GM23338 (cell line): Measurements from ENCODE around the gene SCAANT1. TPM values are rescaled to one million over a fixed set of nuclear protein-coding genes. Genes with fewer than 3 reads are reported as not detected.

Experiments
- ATAC-seq: fragments of 200-7000 bp; cut with Tn5 transposase; 3 replicates; pipeline ENCODE4 v1.9.1; 2020
- DNase-seq: peaks from one replicate; pipeline ENCODE4 v3.0.0-alpha.2; 2015; ENCODE audit warnings: low spot score
- H2AFZ ChIP-seq: fragments of 200-600 bp; sonication (generic); 2 replicates; pipeline ENCODE4 v1.8.0; 2016; ENCODE audit warnings: antibody characterized with exemption, mild to moderate bottlenecking, moderate library complexity
- H3F3A ChIP-seq: fragments of 200-600 bp; sonication (generic); replicated peaks from 2 replicates; pipeline ENCODE4 v1.8.0; 2017; ENCODE audit warnings: antibody characterized with exemption, mixed run types, low read depth
- H3K27ac ChIP-seq: fragments of 200-600 bp; sonication (generic); 2 replicates; pipeline ENCODE4 v1.6.1; 2016; ENCODE audit warnings: low read depth
- H3K27me3 ChIP-seq: fragments of 200-600 bp; sonication (generic); 2 replicates; pipeline ENCODE4 v1.8.0; 2016; ENCODE audit warnings: mild to moderate bottlenecking, mixed run types, moderate library complexity; ENCODE audit not compliant: insufficient read depth
- H3K36me3 ChIP-seq: fragments of 200-600 bp; sonication (generic); 2 replicates; pipeline ENCODE4 v1.8.0; 2016; ENCODE audit warnings: mild to moderate bottlenecking; ENCODE audit not compliant: insufficient read depth
- H3K4me1 ChIP-seq: fragments of 200-600 bp; sonication (generic); 2 replicates; pipeline ENCODE4 v1.8.0; 2016; ENCODE audit warnings: mild to moderate bottlenecking, moderate library complexity; ENCODE audit not compliant: insufficient read depth
- H3K4me2 ChIP-seq: fragments of 200-600 bp; sonication (generic); 2 replicates; pipeline ENCODE4 v1.7.1; 2017; ENCODE audit warnings: mixed run types
- H3K4me3 ChIP-seq: fragments of 200-600 bp; sonication (generic); 2 replicates; pipeline ENCODE4 v1.6.1; 2016; ENCODE audit warnings: mixed run types
- H3K79me2 ChIP-seq: fragments of 200-600 bp; sonication (generic); replicated peaks from 2 replicates; pipeline ENCODE4 v1.8.0; 2017; ENCODE audit warnings: mild to moderate bottlenecking; ENCODE audit not compliant: insufficient read depth
- H3K9me2 ChIP-seq: fragments of 200-600 bp; sonication (generic); 2 replicates; pipeline ENCODE4 v1.8.0; 2017; ENCODE audit not compliant: insufficient read depth
- H4K20me1 ChIP-seq: fragments of 200-600 bp; sonication (generic); replicated peaks from 2 replicates; pipeline ENCODE4 v1.8.0; 2017; ENCODE audit warnings: mild to moderate bottlenecking; ENCODE audit not compliant: insufficient read depth
- H3K27ac Mint-ChIP-seq: 2 replicates; pipeline ENCODE4 v1.8.0; 2020; ENCODE audit warnings: inconsistent platforms, mild to moderate bottlenecking, moderate library complexity, mixed read lengths
- H3K27me3 Mint-ChIP-seq: 3 replicates; pipeline ENCODE4 v1.8.0; 2022; ENCODE audit warnings: low read depth, mild to moderate bottlenecking, moderate library complexity, mixed read lengths, inconsistent platforms; ENCODE audit not compliant: insufficient read depth, poor library complexity
- H3K36me3 Mint-ChIP-seq: 3 replicates; pipeline ENCODE4 v1.8.0; 2021; ENCODE audit warnings: low read depth, mild to moderate bottlenecking, inconsistent platforms, moderate library complexity, mixed read lengths
- H3K4me1 Mint-ChIP-seq: 3 replicates; pipeline ENCODE4 v1.8.0; 2020; ENCODE audit warnings: mild to moderate bottlenecking, inconsistent platforms, mixed read lengths
- H3K4me3 Mint-ChIP-seq: 3 replicates; pipeline ENCODE4 v1.8.0; 2021; ENCODE audit warnings: moderate library complexity, mild to moderate bottlenecking, inconsistent platforms, mixed read lengths
- H3K9me3 Mint-ChIP-seq: 3 replicates; pipeline ENCODE4 v1.8.0; 2020; ENCODE audit warnings: moderate library complexity, mild to moderate bottlenecking, inconsistent platforms, mixed read lengths
- CREB1 ChIP-seq: fragments of 250-450 bp; sonication (Bioruptor Pico); IDR thresholded peaks from 2 replicates; pipeline ENCODE4 v1.5.0; 2020; ENCODE audit warnings: low read depth, mild to moderate bottlenecking, moderate library complexity
- ETS1 ChIP-seq: IDR thresholded peaks from 2 replicates; pipeline ENCODE4 v1.6.1; 2016; ENCODE audit warnings: antibody characterized with exemption
- EZH2 ChIP-seq: fragments of 200-600 bp; sonication (generic); IDR thresholded peaks from one replicate; pipeline ENCODE4 v1.8.0; 2017; ENCODE audit warnings: antibody characterized with exemption, mild to moderate bottlenecking, low read depth; ENCODE audit not compliant: unreplicated experiment
- EZH2phosphoT487 ChIP-seq: fragments of 200-600 bp; sonication (generic); IDR thresholded peaks from one replicate; pipeline ENCODE4 v1.8.1; 2018; ENCODE audit warnings: antibody characterized with exemption; ENCODE audit not compliant: unreplicated experiment
- JUNB ChIP-seq: IDR thresholded peaks from one replicate; pipeline ENCODE4 v1.6.1; 2016; ENCODE audit warnings: antibody characterized with exemption; ENCODE audit not compliant: unreplicated experiment
- NANOG ChIP-seq: IDR thresholded peaks from 2 replicates; pipeline ENCODE4 v1.6.1; 2016; ENCODE audit warnings: antibody characterized with exemption, borderline replicate concordance
- POLR2AphosphoS5 ChIP-seq: IDR thresholded peaks from 2 replicates; pipeline ENCODE4 v1.6.1; 2016; ENCODE audit warnings: antibody characterized with exemption, low read depth
- REST ChIP-seq: IDR thresholded peaks from one replicate; pipeline ENCODE4 v1.6.1; 2018; ENCODE audit warnings: antibody characterized with exemption; ENCODE audit not compliant: unreplicated experiment
- STAT1 ChIP-seq: IDR thresholded peaks from one replicate; pipeline ENCODE4 v1.6.1; 2016; ENCODE audit warnings: antibody characterized with exemption; ENCODE audit not compliant: unreplicated experiment
- ZNF114 ChIP-seq: fragments of 250-450 bp; sonication (Bioruptor Pico); IDR thresholded peaks from 2 replicates; pipeline ENCODE4 v1.5.0; 2020; ENCODE audit warnings: mild to moderate bottlenecking, moderate library complexity
- ZNF331 ChIP-seq: fragments of 250-450 bp; sonication (Bioruptor Pico); IDR thresholded peaks from 2 replicates; pipeline ENCODE4 v1.5.0; 2020; ENCODE audit warnings: low read depth, mild to moderate bottlenecking, moderate library complexity
- ZNF462 ChIP-seq: fragments of 250-450 bp; sonication (Bioruptor Pico); IDR thresholded peaks from 2 replicates; pipeline ENCODE4 v1.5.0; 2020; ENCODE audit warnings: mild to moderate bottlenecking, moderate library complexity
- polyA plus RNA-seq: library from polyadenylated mRNA; unstranded; fragments of >200 nt; fragmentation: Nextera tagmentation; extraction: Ambion mirVana; gene quantifications from 2 replicates; pipeline ENCODE4 v1.2.1, GENCODE V29; 2016
- total RNA-seq: library from RNA; depleted of rRNA; stranded (reverse); fragments of >200 nt; shearing (Covaris generic); gene quantifications from 2 replicates; pipeline ENCODE4 v1.2.3, GENCODE V29; 2014
- TF ChIP-seq, protein P1 (sequence below), 2 experiments: fragments of 200-600 bp in 1 of 2; sonication (generic) in 1 of 2; conservative IDR thresholded peaks; 2 replicates each; pipeline versions ENCODE4 v1.5.1 to v1.6.1; 2016 to 2017; ENCODE audit warnings: antibody characterized with exemption in 2 of 2, low read depth in 2 of 2, mild to moderate bottlenecking in 2 of 2, moderate library complexity in 1 of 2

The SCAANT1 gene
- total and polyA plus RNA-seq, 2 experiments from 2014 or later, result 1.2 TPM; not detected in 1

DNA sequence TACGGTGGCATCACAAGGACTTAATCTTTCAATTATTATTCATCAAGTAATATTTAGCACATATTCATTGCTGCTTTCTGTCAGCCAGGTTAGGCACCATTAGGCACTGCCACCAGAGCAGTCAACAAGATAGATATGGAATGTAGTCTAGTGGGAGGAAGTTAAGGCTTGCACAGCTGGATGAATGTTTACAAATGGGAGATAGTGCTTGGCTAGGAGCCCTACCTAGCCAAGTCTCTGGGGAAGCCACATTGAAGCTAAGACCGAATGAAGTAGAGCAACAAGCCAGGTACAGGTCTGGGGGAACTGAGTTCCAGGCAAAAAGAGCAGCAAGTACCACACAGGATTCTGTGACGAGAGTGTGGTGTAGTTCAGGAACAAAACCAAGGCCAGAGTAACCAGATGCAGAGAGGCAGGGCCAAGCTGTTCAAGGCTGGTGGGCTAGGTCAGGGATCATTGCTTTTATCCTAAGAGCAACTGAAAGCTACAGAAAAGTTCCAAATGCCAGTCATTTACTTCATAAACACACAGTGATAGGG lies 33.4 kb upstream of the SCAANT1 start:
- H3K27ac Mint-ChIP-seq, result peak overlapping the region; percentile 1; the same call in 1 of the 2 replicates
- Histone ChIP-seq H3K4me2 (no peak overlapping the region), H4K20me1 (no peaks in the 10 kb centered on the region), H3K27me3 (no peaks in the 10 kb centered on the region), H2AFZ (no peak overlapping the region), H3F3A (no peaks in the 10 kb centered on the region), H3K4me1 (peaks cover 6% of the 10 kb centered on the region; the same call in 1 of the 2 replicates), H3K79me2 (peaks cover 5% of the 10 kb centered on the region; the same call in 1 of the 2 replicates), H3K4me3 (no peak overlapping the region), H3K27ac (no peak overlapping the region), H3K36me3 (no peaks in the 10 kb centered on the region), H3K9me2 (no peaks in the 10 kb centered on the region)
- TF ChIP-seq STAT1 (no peak), CREB1 (CRISPR knock-in tag) (no peak), JUNB (no peak), EZH2 (no peak), EZH2phosphoT487 (no peak), REST (no peak), ZNF462 (CRISPR knock-in tag) (no peak), POLR2AphosphoS5 (no peak), ZNF114 (no peak), NANOG (no peak), ZNF331 (CRISPR knock-in tag) (no peak), ETS1 (no peak)
- TF ChIP-seq, protein P1, sequence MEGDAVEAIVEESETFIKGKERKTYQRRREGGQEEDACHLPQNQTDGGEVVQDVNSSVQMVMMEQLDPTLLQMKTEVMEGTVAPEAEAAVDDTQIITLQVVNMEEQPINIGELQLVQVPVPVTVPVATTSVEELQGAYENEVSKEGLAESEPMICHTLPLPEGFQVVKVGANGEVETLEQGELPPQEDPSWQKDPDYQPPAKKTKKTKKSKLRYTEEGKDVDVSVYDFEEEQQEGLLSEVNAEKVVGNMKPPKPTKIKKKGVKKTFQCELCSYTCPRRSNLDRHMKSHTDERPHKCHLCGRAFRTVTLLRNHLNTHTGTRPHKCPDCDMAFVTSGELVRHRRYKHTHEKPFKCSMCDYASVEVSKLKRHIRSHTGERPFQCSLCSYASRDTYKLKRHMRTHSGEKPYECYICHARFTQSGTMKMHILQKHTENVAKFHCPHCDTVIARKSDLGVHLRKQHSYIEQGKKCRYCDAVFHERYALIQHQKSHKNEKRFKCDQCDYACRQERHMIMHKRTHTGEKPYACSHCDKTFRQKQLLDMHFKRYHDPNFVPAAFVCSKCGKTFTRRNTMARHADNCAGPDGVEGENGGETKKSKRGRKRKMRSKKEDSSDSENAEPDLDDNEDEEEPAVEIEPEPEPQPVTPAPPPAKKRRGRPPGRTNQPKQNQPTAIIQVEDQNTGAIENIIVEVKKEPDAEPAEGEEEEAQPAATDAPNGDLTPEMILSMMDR (conservative IDR thresholded peaks at IDR 0.05; ENCODE audit: low read depth in 2 of 2), result no peak
- H3K27me3 Mint-ChIP-seq, result peaks cover 7% of the 10 kb centered on the region
- no peaks in the 10 kb centered on the region; the same call in 2 of the 3 replicates for H3K36me3 Mint-ChIP-seq
- no peaks in the 10 kb centered on the region for H3K9me3 Mint-ChIP-seq
- H3K4me1 Mint-ChIP-seq, result peaks cover 36% of the 10 kb centered on the region
- ATAC-seq (no peak), DNase-seq (no peak)
- H3K4me3 Mint-ChIP-seq, result no peak overlapping the region
